Erythroblast (primary cell): ENCODE data around the gene CLEC10A.
"Not testable (repeated sequence)": the region's sequence is repeated elsewhere in the genome, so short reads cannot be mapped to it uniquely, and the experiment has no call there.

Experiments
- GATA1 ChIP-seq: IDR thresholded peaks from 2 replicates; pipeline ENCODE4 v1.6.1; 2011; ENCODE audit warnings: low read depth, mild to moderate bottlenecking, control low read depth, low read length, moderate library complexity
- POLR2A ChIP-seq: IDR thresholded peaks from 2 replicates; pipeline ENCODE4 v1.6.1; 2011; ENCODE audit warnings: mild to moderate bottlenecking, low read length

DNA sequence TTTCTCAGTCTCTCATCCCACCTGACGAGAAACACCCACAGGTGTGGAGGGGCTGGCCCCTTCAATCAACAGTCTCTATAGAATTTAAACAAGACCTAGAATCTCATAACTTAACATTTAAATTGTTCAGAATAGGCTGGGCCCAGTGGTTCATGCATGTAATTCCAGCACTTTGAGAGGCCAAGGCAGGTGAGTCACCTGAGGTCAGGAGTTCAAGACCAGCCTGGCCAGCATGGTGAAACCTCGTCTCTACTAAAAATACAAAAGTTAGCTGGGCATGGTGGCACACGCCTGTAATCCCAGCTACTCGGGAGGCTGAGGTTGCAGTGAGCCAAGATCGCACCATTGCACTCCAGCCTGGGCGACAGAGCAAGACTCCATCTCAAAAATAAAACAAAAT lies 9.5 kb upstream of the CLEC10A start:
- TF ChIP-seq POLR2A, GATA1: not testable (repeated sequence)
